HG02759 (cell line): Measurements from ENCODE around the gene ITPR2.
A peak's percentile ranks its signal among the peaks of the same experiment; 100 is the strongest.
"Not testable (repeated sequence)": the region's sequence is repeated elsewhere in the genome, so short reads cannot be mapped to it uniquely, and the experiment has no call there.

Experiments
- ATAC-seq: cut with Tn5 transposase; IDR thresholded peaks from one replicate; pipeline ENCODE4 v1.9.1; 2021; ENCODE audit warnings: mild to moderate bottlenecking, moderate library complexity; ENCODE audit not compliant: unreplicated experiment

Gene ITPR2

DNA sequence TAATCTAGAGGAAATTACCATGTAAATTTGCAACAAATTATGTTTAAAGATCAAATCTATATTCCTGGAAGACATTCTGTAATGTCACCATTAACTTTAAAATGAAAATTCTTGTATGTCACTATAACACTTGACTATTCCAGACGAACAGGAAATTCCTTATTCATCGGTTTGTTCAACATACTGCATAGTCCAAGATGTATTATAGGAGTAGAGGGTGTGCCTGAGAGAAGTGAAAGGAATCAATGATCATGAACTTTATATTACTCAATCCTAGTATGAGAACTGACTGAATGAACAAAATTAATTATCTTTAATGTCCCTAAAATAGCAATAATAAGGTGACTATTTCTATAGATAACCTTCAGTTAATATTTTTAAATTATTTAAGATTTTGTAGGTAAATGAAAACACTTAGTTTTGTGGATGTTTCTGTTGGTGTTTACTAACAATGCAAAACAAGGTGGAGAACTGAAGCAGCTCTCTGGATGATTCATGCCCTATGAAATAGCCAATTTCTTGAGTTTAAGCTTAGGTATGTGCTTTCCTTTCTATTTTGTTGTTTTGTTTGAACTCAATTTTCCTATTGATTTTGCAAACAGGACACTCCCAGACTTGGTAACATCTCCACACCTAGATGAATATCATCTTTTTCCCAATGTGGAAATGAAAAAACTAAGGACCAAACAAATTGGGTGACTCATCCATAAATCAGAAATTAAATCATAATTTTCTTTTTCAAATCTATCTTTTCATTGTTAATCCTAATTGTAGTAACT, 18.2 kb upstream of the ITPR2 start:
- no peak for ATAC-seq

DNA sequence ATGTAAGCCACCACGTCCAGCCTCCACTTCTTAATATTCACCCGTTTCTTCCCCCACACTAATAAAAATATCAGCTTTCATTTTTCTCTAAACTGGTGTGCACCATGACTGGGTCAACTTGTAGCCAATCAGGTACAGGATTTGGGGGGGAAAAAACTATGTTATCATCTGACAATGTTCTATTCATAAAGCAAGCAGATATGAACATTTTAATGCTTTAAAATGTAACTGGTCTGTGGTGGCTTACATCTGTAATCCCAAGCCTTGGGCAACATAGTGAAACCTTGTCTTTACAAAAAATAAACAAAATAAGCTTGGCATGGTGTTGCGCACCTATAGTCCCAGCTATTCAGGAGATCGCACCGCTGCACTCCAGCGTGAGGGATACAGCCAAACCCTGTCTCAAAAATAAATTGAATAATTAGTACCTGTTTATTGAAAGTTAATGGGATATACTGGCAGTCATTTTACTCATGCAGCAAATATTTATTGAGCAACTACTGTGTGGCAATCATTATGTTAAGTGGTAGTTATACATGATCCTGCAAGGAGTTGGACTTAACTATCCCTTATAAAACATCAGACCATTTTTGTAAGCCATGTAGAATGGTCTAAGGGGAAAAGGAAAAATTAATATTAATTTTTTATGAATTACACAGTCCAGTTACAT, 15.3 kb upstream of the ITPR2 start:
- ATAC-seq, result no peak

DNA sequence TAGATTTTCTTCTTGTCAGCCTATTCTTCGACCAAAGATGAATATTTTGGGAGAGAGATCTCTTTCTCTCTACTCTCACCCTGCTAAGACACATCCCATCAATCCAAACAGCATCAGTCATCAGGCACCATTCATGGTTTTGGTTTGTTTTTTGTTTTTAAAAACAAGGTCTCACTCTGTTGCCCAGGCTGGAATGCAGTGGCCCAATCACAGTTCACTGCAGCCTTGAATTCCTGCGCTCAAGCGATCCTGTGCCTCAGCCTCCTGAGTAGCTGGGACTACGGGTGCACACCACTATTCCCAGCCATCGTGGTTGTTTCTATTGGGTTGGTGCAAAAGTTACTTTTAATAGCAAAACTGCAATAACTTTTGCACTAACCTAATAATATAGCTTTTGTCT, 14.4 kb upstream of the ITPR2 start:
- no peak for ATAC-seq

DNA sequence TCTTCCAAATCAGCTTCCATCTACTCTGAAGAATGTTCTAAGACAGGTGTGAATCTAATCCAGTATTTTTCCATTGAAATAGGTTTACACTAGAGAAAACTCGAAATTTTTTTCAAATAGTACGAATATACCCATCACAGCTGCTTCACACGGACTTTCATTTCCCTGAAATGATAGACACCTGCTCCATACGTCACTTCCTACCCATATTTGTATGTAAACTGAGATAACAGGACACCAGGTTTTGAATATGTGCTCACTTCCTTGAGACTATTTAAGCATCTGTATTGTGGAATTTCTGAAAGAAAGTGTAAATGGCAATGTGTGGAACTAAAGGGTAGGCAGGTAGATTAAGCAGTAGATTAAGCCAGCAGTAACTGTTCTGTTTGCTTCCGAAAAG, 13.4 kb upstream of the ITPR2 start:
- no peak for ATAC-seq

DNA sequence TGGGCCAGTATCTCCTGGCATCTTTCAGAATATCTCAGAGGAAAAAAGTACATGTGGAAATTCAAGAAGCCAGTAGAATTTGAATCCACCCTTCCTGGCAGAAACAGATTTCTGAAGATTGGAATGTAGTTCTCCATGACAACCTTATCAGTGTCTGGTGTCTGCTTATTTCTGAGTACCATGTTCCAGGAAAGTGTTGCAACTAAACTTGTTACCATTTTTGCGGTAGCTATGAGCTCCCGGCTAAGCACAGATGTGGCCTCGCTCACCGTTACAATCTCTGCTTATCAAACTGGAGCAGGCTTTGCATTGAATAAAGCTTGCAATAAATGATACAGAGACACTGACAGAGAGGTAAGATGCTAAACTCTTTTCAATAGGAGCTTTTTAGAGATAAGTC, 13.0 kb upstream of the ITPR2 start:
- no peak for ATAC-seq

DNA sequence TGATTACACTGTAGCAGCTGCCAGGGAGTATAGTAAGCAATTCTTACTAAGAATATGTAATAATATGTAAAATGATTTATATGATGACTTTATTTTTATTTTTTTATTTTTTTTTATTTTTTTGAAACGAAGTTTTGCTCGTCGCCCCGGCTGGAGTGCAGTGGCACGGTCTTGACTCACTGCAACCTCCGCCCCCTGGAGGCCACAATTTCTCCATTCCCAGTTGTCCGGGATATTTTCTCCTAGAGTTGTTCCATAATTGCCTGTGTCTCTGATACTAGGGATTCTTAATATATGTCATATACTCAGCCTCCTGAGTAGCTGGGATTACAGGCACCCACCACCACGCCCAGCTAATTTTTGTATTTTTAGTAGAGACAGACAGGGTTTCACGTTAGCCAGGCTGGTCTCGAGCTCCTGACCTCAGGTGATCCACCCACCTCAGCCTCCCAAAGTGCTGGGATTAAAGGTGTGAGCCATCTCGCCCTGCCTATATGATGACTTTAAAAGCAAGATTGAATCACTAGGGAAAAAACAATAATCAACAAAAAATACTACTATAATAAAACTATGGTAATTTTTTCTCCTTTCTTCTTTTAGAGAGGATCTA, 12.2 kb upstream of the ITPR2 start:
- no peak for ATAC-seq

DNA sequence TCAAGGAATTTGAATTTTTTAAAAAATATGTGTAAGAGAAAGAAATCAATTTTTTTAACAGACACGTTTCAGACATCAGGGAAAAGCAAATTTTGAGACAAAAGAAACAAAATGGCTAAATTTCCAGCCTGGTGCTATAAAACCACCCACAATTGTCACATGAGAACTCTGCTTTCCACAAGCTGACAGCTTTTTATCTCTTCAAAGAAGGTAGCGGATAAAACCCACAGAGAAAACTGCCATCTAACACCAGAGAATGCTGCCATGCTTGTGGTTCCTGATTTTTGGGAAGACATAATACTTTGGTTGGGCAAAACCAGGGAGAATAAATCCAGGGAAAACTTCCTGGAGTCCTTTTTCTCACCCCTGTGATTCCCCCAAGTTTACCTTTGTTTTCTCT, 10.3 kb upstream of the ITPR2 start:
- ATAC-seq, result no peak

DNA sequence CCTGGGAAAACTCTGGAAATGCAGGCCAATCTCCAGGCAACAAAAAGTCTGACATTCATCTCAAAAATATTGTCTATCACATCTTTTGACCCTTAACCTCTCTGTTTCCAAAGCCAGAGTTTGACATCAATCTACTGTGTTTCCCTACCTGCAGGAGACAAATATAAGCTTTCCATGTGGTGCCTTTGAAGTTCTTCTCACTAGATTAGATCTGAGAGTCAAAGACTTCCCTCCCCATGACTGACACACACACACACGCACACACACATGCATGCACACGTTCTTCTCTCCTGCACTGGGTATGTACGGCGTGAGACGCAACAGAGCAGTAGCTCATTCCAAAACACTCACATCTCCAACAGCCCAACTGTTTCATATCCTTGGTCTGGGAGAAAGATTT, 8.1 kb upstream of the ITPR2 start:
- ATAC-seq, result no peak

DNA sequence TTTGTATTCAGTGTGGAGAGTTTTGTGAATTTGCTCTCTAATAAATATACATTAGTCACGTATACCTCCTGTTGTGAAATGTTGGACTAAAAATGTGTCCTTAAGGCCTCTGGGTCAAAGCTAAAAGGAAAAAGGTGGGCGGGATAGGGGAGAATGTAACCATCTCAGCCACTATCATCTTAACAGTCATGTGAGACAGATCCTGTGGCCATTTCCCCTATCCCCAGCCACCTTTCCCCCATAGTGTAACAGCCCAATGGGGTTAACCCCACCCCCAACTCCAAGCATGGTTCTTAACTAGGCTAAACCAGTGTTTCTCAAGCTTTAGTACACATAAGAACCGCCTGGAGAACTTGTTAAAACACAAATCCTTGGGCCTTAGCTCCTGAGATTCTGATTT, 6.5 kb upstream of the ITPR2 start:
- ATAC-seq, result no peak

DNA sequence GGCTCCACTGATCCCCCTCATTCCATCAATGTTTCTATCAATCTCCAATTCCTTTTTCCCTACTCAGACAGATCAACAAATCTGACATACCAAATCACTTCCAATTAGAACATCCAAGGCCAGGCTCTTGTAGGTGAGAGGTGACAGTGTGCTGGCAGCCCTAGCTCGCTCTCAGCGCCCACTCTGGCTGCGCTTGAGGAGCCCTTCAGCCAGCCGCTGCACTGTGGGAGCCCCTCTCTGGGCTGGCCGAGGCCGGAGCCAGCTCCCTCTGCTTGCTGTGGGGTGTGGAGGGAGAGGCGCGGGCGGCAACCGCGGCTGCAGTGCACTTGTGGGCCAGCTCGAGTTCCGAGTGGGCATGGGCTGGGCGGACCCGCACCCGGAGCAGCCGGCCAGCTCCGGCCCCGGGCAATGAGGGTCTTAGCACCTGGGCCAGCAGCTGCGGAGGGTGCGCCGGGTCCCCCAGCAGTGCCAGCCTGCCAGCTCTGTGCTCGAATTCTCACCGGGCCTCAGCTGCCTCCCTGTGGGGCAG, 6.0 kb upstream of the ITPR2 start:
- no peak for ATAC-seq

DNA sequence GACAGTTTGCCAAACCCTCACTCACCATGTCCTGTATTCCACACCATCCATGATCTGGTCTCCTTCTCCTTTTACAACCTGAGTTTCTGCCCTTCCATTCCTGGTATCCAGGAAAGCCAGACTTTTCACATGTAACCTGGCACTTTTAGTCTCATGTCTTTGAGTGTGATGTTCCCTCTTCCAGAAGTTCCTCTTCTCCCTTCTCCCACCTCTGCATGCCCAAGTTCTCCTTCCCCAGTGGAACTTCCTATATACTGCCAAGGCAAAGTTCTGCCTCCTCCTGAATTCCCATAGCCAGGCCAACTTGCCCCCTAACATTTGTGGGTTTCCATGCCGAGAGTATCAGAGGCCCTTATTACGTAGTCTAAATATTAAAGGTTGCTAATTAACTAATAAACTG, 3.2 kb upstream of the ITPR2 start:
- no peak for ATAC-seq

DNA sequence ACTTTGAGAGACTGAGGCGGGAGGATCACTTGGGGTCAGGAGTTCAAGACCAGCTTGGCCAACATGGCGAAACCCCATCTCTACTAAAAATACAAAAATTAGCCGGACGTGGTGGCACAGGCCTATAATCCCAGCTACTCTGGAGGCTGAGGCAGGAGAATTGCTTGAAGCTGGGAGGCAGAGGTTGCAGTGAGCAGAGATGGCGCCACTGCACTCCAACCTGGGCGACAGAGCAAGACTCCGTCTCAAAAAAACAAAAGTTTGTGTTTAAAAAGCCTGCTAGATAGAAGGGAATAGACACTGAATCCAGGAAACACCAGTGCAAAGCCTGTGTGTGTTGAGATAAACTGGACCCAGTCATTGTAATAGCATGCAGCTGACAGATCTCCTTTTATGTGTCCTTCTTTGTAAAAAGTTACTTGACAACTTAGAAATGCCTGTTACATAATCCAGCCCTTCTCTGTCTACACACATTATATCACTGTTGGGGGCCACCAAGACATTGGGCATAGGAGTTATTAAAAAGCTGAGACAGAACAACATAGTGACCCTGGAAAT, 1.6 kb upstream of the ITPR2 start:
- not testable (repeated sequence) for ATAC-seq

DNA sequence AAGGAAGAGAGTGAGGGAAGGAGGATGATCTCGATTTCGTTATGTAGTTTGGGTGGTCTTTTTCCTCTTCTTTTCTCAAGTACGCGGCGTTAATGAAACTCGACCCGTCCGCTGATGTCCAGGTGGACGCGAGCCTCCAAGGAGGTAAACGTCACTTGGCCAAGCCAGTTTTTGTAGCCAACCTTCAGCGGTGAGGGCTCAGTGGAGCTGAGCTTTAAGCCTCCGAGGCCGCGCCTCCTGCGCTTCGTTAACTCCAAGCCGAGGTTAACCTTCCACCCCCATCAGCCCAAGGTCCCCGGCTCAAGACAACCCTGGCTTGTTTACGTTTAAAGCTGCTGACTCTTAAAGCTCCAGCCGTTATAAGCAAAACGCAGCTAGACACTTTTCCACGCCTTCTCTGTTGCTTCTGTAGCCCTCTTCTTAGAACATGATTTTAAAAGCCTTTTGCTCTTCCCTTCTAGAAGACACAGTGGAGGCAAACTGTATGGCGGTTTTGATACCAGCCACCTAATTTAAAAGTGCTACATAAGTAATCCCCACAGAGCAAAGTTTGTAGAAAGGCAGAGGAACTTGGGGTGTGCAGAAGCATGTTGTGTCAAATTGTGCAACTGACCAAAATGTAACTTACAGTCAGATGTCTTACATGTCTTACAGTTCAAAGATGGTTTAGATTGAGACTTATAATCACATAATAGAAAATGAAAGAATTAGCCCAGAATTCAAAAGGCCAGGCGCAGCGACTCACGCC, 923 bp upstream of the ITPR2 start:
- no peak for ATAC-seq

DNA sequence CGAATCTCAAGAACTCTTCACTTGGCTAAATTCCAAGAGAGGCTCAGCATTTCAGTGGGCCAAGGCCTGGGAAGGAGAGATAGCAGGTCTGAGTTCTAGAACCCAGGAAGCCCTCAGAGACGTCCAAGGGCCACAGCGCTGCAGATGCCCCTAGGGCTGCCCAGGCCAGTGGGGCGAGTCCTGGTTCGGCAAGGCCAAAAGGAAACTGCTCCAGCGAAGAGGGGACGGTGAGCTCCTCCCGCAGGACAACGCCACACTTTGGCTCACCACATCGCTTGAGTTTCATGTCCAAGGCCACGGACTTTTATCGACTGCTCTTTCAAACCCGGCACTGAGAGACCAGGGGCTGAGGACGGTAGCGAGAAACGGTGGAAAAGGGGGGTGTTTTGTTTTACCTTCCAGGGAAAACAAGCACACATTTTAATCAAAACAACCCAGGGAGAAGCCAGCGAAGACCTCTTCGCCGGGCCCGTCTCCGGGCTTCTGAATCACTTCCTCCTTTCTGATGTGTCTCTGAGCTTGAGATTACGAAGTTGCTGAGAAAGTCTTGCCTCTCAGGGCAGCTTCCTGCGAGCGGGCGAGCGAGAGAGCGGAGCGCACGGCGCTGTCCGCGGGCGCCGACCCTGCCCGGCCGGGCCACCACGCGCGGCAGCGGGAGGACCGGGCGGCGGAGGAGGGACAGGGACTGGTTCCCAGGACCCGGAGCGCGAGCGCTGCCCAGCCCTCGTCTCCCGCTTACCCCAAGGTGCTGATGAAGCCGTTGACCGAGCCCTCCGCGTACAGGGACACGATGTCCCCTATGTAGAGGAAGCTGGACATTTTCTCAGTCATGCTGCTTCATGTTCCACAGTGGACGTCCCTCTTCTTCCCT, 808 bp downstream of the ITPR2 start:
- ATAC-seq, result peak; percentile 42

DNA sequence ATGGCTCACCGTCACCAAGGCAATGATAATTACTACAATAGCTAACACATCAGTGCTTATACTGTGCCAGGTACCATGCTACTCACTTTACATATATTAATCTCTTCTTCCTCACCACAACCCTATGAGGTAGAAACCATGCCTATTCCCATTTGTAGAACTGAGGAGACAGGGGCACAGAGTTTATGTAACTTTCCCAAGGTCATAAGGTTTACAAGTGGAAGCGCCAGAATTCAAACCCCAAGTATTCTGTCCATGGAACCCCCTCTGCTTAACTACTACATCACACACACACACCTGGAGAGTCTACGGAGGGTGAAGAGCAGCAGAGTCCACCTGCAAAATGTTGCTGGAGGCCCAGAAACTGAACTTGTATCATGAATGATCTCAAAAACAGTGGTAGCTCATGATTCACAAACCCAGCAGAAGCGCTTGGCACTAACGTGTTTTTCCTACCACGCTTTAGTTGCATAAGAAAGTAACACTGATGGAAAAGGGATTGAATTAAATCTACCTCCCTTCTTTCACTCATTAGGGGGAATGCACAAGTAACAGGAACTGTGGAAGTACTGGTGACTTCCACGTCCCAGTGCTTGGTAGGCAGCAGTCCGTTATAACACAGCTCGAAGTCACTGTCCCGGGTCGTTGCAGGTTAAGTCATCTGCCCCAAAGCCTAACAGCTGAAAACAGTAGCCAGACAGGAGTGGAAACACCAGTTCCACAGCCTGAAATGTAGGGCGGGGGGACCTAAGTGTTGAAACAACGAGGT, 2.0 kb downstream of the ITPR2 start:
- no peak for ATAC-seq

DNA sequence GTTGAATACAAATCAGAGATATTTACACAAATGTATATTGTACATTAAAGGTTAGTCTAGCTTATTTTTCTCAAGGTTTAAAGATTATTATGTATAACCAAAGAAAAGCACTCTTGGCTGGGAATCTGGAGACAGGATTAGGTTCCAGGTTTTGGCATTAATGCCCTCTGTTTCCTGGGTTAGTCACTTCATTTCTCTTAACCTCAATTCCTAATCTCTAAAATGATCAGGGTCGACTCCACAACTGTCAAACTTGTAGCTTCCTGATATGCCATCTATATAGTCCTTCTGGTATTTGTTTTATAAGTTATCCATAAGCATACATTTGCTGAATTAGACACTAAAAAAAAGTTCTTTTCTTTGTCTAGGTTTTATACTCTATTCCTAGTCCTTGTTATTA, 2.6 kb downstream of the ITPR2 start:
- no peak for ATAC-seq

DNA sequence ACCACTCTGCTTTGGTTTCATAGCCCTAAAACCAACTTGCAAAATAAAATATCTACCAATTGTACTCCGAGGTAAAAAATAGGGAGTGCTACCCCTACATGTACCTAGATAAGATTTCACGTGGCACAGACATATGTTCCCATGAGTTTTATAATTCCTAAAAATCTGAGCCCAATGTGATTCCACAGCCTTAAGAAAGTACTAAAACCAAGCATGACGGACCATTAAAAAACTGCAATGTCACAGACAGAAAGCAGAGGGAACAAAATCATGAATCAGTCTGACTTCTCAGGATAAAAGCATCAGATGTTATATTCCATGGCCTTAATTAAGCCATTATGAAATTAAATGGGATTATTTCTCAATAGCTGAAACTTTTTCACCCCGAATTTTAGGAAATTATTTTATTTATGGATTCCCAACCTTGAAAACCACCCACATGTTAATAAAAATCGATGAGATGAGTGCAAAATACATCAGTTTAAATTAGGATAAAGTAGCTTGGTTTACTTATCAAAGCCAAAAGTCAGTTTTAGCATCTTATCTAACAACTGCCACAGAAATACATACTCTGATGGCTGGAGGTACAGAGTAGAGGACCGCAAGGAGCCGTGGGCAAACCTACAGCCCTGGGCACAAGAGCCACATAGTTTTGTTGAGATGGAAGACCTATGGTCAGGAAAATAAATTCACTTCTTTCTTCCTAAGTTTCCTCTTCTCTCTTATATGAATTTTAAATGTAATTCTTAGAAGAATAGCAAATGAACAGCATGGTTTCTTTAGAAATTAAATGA, 4.5 kb downstream of the ITPR2 start:
- no peak for ATAC-seq

DNA sequence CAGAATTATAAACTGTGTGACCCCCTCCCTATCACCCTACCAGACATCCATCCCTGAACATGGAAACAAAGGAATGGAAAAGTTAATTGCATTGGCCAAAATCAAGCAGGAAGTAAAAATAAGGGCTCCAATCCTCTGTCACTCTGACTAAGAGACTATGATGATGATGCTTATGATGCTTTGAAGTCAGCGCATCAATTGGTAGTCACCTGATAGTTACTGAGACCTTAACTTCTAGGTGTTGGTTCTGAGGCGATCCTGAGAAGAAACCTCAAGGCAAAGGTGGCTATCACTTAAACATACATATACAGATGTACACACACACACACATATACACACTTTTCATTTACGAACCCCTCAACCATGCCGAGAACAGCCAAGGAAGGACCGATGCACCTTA, 6.6 kb downstream of the ITPR2 start:
- no peak for ATAC-seq
